ENCODE data around the gene ZNF592. TPM values are rescaled to one million over a fixed set of nuclear protein-coding genes. Genes with fewer than 3 reads are reported as not detected.

ZNF592 gene
- polyA plus RNA-seq, 1 donor from 2014 or later, result 3.9 TPM

DNA sequence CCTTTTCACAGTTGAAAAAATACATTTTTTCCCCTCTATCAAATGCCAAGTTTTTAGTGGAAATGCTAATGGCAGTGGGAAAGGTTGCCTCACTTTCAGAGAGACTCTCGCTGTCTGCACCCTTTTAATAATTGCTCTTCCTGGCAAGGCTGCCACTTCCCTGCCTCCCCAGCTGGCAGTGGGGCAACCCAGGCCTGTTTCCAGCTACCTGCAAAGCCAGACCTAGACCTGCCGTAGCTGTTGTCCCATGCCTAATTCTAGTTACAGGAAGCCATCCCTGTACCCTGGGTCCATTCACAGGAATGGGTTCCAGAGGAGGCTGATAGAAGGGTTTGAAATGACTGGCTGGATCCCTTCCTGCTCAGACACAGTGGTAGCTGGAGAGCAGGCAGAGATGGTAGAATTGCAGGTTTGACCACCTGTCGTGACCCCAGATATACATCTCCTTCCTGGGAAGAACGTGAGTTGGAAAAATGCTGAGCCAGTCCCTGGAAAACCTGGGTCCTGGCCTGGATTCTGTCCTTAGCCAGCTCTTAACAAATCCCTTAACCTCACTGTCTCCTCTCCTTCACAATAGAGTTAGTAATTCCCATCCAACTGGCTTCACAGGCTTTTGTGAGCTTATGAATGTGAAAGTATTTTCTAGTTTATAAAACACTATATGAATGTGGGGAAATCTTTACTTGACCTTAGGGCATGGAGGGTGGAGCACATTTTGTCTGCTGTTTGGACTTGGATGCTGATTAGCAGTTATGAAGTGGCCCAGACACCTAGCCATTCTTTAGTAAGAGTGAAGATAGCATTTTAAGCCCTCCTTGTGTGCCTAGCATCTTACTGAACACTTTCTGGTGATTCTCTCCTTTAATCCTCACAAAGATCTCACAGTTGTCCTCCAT is 55.9 kb downstream of the ZNF592 start:
- Histone ChIP-seq H3K27ac (ENCODE audit: low read length) (no peak overlapping the region), H3K27me3 (ENCODE audit: insufficient read depth, low read depth, low read length) (no peaks in the 10 kb centered on the region), H4K20me1 (ENCODE audit: insufficient read depth) (no peaks in the 10 kb centered on the region), H3K79me2 (replicated peaks; ENCODE audit: insufficient read depth, low read length) (no peaks in the 10 kb centered on the region), H3K9me3 (ENCODE audit: low read length) (no peaks in the 10 kb centered on the region), H3K4me2 (ENCODE audit: low read length) (no peak overlapping the region), H3K36me3 (ENCODE audit: insufficient read depth, low read length) (peaks cover under 1% of the 10 kb centered on the region), H3K9ac (ENCODE audit: low read length) (no peak overlapping the region), H3F3A (ENCODE audit: insufficient read depth, low read length, poor library complexity, severe bottlenecking) (no peaks in the 10 kb centered on the region), H2AFZ (ENCODE audit: low read depth, low read length) (no peak overlapping the region), H3K4me3 (ENCODE audit: low read length) (no peak overlapping the region), H3K9me2 (ENCODE audit: insufficient read depth, low read length) (no peaks in the 10 kb centered on the region)
- TF ChIP-seq MXI1 (conservative IDR thresholded peaks at IDR 0.05; ENCODE audit: poor library complexity, severe bottlenecking) (no peak), TAF1 (IDR thresholded peaks at IDR 0.05; ENCODE audit: low read depth) (no peak), SMC3 (conservative IDR thresholded peaks at IDR 0.05; ENCODE audit: poor library complexity) (no peak), EP300 (conservative IDR thresholded peaks at IDR 0.05; ENCODE audit: poor library complexity, severe bottlenecking) (no peak), EZH2 (IDR thresholded peaks at IDR 0.05; ENCODE audit: borderline replicate concordance, insufficient read depth, low read length, poor library complexity, severe bottlenecking) (no peak), RAD21 (conservative IDR thresholded peaks at IDR 0.05) (no peak), POLR2AphosphoS5 (IDR thresholded peaks at IDR 0.05) (no peak)
- TF ChIP-seq, protein P1, sequence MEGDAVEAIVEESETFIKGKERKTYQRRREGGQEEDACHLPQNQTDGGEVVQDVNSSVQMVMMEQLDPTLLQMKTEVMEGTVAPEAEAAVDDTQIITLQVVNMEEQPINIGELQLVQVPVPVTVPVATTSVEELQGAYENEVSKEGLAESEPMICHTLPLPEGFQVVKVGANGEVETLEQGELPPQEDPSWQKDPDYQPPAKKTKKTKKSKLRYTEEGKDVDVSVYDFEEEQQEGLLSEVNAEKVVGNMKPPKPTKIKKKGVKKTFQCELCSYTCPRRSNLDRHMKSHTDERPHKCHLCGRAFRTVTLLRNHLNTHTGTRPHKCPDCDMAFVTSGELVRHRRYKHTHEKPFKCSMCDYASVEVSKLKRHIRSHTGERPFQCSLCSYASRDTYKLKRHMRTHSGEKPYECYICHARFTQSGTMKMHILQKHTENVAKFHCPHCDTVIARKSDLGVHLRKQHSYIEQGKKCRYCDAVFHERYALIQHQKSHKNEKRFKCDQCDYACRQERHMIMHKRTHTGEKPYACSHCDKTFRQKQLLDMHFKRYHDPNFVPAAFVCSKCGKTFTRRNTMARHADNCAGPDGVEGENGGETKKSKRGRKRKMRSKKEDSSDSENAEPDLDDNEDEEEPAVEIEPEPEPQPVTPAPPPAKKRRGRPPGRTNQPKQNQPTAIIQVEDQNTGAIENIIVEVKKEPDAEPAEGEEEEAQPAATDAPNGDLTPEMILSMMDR (IDR thresholded peaks at IDR 0.05; ENCODE audit: poor library complexity, severe bottlenecking), result no peak
- TF ChIP-seq, protein P2, sequence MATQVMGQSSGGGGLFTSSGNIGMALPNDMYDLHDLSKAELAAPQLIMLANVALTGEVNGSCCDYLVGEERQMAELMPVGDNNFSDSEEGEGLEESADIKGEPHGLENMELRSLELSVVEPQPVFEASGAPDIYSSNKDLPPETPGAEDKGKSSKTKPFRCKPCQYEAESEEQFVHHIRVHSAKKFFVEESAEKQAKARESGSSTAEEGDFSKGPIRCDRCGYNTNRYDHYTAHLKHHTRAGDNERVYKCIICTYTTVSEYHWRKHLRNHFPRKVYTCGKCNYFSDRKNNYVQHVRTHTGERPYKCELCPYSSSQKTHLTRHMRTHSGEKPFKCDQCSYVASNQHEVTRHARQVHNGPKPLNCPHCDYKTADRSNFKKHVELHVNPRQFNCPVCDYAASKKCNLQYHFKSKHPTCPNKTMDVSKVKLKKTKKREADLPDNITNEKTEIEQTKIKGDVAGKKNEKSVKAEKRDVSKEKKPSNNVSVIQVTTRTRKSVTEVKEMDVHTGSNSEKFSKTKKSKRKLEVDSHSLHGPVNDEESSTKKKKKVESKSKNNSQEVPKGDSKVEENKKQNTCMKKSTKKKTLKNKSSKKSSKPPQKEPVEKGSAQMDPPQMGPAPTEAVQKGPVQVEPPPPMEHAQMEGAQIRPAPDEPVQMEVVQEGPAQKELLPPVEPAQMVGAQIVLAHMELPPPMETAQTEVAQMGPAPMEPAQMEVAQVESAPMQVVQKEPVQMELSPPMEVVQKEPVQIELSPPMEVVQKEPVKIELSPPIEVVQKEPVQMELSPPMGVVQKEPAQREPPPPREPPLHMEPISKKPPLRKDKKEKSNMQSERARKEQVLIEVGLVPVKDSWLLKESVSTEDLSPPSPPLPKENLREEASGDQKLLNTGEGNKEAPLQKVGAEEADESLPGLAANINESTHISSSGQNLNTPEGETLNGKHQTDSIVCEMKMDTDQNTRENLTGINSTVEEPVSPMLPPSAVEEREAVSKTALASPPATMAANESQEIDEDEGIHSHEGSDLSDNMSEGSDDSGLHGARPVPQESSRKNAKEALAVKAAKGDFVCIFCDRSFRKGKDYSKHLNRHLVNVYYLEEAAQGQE (IDR thresholded peaks at IDR 0.05; ENCODE audit: borderline replicate concordance), result no peak

DNA sequence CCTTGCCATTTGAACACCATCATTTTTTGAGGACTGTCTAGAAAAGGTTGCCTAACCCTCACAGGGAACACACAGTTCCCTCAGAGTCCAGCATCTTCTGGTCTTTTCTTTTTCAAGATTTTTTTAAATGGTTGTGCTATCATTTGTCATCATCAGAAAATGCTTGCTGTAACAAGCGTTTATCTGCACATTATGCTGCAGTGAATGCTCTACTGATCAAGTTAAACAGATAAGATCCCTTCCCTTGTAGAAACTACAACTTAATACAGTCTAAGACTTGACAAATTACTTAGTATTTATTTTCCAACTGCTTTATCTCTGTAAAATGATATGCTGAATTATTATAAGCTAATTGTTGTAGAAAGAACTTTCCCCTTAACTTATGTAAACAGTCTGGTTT is 56.8 kb downstream of the ZNF592 start:
- Histone ChIP-seq H3K36me3 (ENCODE audit: insufficient read depth, low read length) (no peaks in the 10 kb centered on the region), H3K27ac (ENCODE audit: low read length) (no peak overlapping the region), H3K9me2 (ENCODE audit: insufficient read depth, low read length) (no peaks in the 10 kb centered on the region), H3K9me3 (ENCODE audit: low read length) (no peaks in the 10 kb centered on the region), H2AFZ (ENCODE audit: low read depth, low read length) (no peak overlapping the region), H3F3A (ENCODE audit: insufficient read depth, low read length, poor library complexity, severe bottlenecking) (no peaks in the 10 kb centered on the region), H3K79me2 (replicated peaks; ENCODE audit: insufficient read depth, low read length) (no peaks in the 10 kb centered on the region), H3K4me3 (ENCODE audit: low read length) (no peak overlapping the region), H4K20me1 (ENCODE audit: insufficient read depth) (no peaks in the 10 kb centered on the region), H3K4me2 (ENCODE audit: low read length) (no peak overlapping the region), H3K27me3 (ENCODE audit: insufficient read depth, low read depth, low read length) (no peaks in the 10 kb centered on the region), H3K9ac (ENCODE audit: low read length) (no peak overlapping the region)
- TF ChIP-seq MXI1 (conservative IDR thresholded peaks at IDR 0.05; ENCODE audit: poor library complexity, severe bottlenecking) (no peak), SMC3 (conservative IDR thresholded peaks at IDR 0.05; ENCODE audit: poor library complexity) (no peak), EZH2 (IDR thresholded peaks at IDR 0.05; ENCODE audit: borderline replicate concordance, insufficient read depth, low read length, poor library complexity, severe bottlenecking) (no peak), TAF1 (IDR thresholded peaks at IDR 0.05; ENCODE audit: low read depth) (no peak)
